CD4-positive, alpha-beta T cell (primary cell): ENCODE results near the gene PIK3R2. TPM values are rescaled to one million over a fixed set of nuclear protein-coding genes. Genes with fewer than 3 reads are reported as not detected.
A peak's percentile ranks its signal among the peaks of the same experiment; 100 is the strongest.

Experiments
- ATAC-seq: fragments of 200-7000 bp; cut with Tn5 transposase; one replicate; pipeline ENCODE4 v1.10.0; 2022; ENCODE audit warnings: mild to moderate bottlenecking; ENCODE audit not compliant: poor library complexity
- CTCF ChIA-PET: fragments of 350-600 bp; sonication (Branson Sonifier 250); formaldehyde crosslinking; loops from one replicate; lab custom pipeline; 2021; ENCODE audit warnings: antibody characterized with exemption, inconsistent platforms; lab: Charles Lee
- POLR2A ChIA-PET: fragments of 350-600 bp; sonication (Branson Sonifier 250); formaldehyde crosslinking; loops from one replicate; lab custom pipeline; 2021; ENCODE audit warnings: antibody characterized with exemption, inconsistent platforms; lab: Charles Lee
- DNase-seq, 14 experiments: peaks; one replicate each; pipeline ENCODE4 v3.0.0-alpha.2; 2013 to 2020; ENCODE audit warnings: mixed read lengths in 2 of 14
- H3K27ac ChIP-seq, 2 donors: one replicate each; pipeline versions ENCODE4 v1.5.1 to v1.7.0; 2013; ENCODE audit warnings: low read length in 2 of 2, low read depth in 1 of 2, mild to moderate bottlenecking in 1 of 2
- H3K27me3 ChIP-seq, 2 experiments: 1 replicate in 1 of 2; 2 replicates in 1 of 2; pipeline versions ENCODE4 v1.6.1 to v1.7.0; 2013; ENCODE audit warnings: low read length in 2 of 2, control low read depth in 1 of 2, mild to moderate bottlenecking in 1 of 2, moderate library complexity in 1 of 2; ENCODE audit not compliant: insufficient read depth in 2 of 2, control insufficient read depth in 1 of 2
- H3K36me3 ChIP-seq: one replicate; pipeline ENCODE4 v1.6.1; 2013; ENCODE audit warnings: low read length, control low read depth; ENCODE audit not compliant: insufficient read depth
- H3K4me1 ChIP-seq: one replicate; pipeline ENCODE4 v1.6.1; 2013; ENCODE audit warnings: low read length, control low read depth; ENCODE audit not compliant: insufficient read depth
- H3K4me3 ChIP-seq: one replicate; pipeline ENCODE4 v1.5.1; 2013; ENCODE audit warnings: mild to moderate bottlenecking, low read length, moderate library complexity
- H3K9me3 ChIP-seq, 2 experiments: 1 replicate in 1 of 2; 2 replicates in 1 of 2; pipeline versions ENCODE4 v1.6.1 to v1.7.0; 2013; ENCODE audit warnings: low read length in 2 of 2, mild to moderate bottlenecking in 2 of 2, control low read depth in 1 of 2, moderate library complexity in 1 of 2; ENCODE audit not compliant: control insufficient read depth in 1 of 2, insufficient read depth in 1 of 2
- H3K27ac Mint-ChIP-seq: one replicate; pipeline ENCODE4 v1.8.0; 2020; ENCODE audit warnings: mixed read lengths
- H3K27me3 Mint-ChIP-seq: one replicate; pipeline ENCODE4 v1.8.0; 2021; ENCODE audit warnings: mixed read lengths
- H3K36me3 Mint-ChIP-seq: one replicate; pipeline ENCODE4 v1.8.0; 2021; ENCODE audit warnings: low read depth, mixed read lengths
- H3K4me1 Mint-ChIP-seq: one replicate; pipeline ENCODE4 v1.8.0; 2021; ENCODE audit warnings: low read depth, mixed read lengths
- H3K4me3 Mint-ChIP-seq: one replicate; pipeline ENCODE4 v1.8.0; 2020; ENCODE audit warnings: mild to moderate bottlenecking, mixed read lengths
- H3K9me3 Mint-ChIP-seq: one replicate; pipeline ENCODE4 v1.8.0; 2020; ENCODE audit warnings: mixed read lengths
- intact Hi-C, 2 experiments: fragments of 100-400 bp; cut with DNase I in 1 of 2; cut with micrococcal nuclease in 1 of 2; formaldehyde crosslinking; loops; one replicate each; pipeline versions ENCODE4 v1.15.1 to v1.9.0; 2023 to 2025; cut with DNase I, micrococcal nuclease
- total RNA-seq, 174 experiments: library from RNA in 2 of 174; stranded (reverse) in 2 of 174; gene quantifications; one replicate each; pipeline ENCODE4 v1.2.3 and lab custom pipeline; 2021 to 2026
- TF ChIP-seq, protein P1 (sequence below): fragments of 200-600 bp; IDR thresholded peaks from one replicate; pipeline ENCODE4 v1.8.0; 2022; ENCODE audit warnings: antibody characterized with exemption, mild to moderate bottlenecking

The PIK3R2 gene
- total RNA-seq, 2 experiments from 2014 or later = 4.6 to 5.6 TPM

DNA sequence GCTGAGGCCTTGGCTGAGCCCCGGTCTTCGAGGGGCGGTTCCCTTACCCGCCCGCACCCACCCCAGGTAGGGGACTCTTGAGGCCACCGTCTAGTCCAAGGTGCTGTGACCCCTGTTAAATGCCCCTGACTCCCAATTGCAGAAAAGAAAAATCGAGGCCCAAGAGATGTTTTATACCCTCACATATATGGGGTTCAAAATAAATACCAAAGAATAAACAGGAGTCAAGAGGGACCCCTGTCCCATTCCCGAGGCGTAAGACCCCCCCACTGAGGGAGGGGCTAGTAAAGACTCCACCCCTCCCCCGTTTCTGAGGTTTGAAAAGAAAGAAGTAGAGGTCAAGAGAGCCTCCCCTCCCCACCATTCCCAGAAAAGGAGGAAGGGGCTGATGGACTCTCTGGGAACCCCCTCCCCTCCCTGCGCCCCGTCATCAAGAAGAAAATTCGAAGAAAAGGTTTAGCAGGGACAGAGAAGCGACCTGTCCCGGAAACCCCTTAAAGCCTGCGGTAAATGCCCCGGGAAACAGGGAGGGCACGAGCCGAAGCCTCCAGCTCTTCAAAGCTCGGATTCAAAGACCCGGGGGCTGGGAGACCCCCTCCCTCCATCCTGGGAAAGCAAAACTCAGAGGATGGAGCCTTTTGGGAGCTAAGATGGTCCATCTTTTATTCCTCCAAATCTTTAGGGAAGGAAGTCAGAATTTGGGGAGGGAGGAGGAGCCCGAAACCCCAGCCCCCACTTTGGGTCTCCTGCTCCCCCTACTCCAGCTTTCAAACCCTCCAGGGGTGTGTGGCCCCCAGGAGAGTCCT is 51.6 kb downstream of the PIK3R2 start:
- H3K4me3 ChIP-seq = peak overlapping the region; percentile 64
- peaks cover 33% of the 10 kb centered on the region for H3K4me1 ChIP-seq
- H3K27me3 ChIP-seq = no peaks in the 10 kb centered on the region
- peak overlapping the region; percentile 91 for H3K27ac Mint-ChIP-seq
- peak overlapping the region; percentile 96 for H3K4me3 Mint-ChIP-seq
- peaks cover 6% of the 10 kb centered on the region for H3K27me3 Mint-ChIP-seq
- peaks cover 8% of the 10 kb centered on the region for H3K36me3 ChIP-seq
- peaks cover 22% of the 10 kb centered on the region for H3K4me1 Mint-ChIP-seq
- no peaks in the 10 kb centered on the region for H3K9me3 Mint-ChIP-seq
- no peaks in the 10 kb centered on the region for H3K9me3 ChIP-seq
- peaks cover 32% of the 10 kb centered on the region for H3K36me3 Mint-ChIP-seq
- intact Hi-C loops = loop anchor here (1.0 to 5.0 kb wide), 5 partner anchors 11 to 628 kb away; partner anchors contain the start of genes MPV17L2 (in 1 of the 2) and UPF1 (in 1 of the 2)
- DNase-seq = peak in 9 of 14 experiments; percentile 16 to 73 (median 49)
- CTCF ChIA-PET = interaction anchor here (0.6 to 3.8 kb wide), 5 partner anchors 12 to 738 kb away, joined by 3 to 21 read pairs (median 8); partner anchors contain the start of gene MPV17L2
- ATAC-seq = no peak
- H3K27ac ChIP-seq = peak overlapping the region; percentile 8 to 56
- TF ChIP-seq, protein P1, sequence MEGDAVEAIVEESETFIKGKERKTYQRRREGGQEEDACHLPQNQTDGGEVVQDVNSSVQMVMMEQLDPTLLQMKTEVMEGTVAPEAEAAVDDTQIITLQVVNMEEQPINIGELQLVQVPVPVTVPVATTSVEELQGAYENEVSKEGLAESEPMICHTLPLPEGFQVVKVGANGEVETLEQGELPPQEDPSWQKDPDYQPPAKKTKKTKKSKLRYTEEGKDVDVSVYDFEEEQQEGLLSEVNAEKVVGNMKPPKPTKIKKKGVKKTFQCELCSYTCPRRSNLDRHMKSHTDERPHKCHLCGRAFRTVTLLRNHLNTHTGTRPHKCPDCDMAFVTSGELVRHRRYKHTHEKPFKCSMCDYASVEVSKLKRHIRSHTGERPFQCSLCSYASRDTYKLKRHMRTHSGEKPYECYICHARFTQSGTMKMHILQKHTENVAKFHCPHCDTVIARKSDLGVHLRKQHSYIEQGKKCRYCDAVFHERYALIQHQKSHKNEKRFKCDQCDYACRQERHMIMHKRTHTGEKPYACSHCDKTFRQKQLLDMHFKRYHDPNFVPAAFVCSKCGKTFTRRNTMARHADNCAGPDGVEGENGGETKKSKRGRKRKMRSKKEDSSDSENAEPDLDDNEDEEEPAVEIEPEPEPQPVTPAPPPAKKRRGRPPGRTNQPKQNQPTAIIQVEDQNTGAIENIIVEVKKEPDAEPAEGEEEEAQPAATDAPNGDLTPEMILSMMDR = no peak
- POLR2A ChIA-PET = interaction anchor here (0.6 to 3.6 kb wide), 13 partner anchors 10 to 214 kb away, joined by 3 to 67 read pairs (median 5); partner anchors contain the start of genes JUND, MPV17L2, PIK3R2 and SSBP4

DNA sequence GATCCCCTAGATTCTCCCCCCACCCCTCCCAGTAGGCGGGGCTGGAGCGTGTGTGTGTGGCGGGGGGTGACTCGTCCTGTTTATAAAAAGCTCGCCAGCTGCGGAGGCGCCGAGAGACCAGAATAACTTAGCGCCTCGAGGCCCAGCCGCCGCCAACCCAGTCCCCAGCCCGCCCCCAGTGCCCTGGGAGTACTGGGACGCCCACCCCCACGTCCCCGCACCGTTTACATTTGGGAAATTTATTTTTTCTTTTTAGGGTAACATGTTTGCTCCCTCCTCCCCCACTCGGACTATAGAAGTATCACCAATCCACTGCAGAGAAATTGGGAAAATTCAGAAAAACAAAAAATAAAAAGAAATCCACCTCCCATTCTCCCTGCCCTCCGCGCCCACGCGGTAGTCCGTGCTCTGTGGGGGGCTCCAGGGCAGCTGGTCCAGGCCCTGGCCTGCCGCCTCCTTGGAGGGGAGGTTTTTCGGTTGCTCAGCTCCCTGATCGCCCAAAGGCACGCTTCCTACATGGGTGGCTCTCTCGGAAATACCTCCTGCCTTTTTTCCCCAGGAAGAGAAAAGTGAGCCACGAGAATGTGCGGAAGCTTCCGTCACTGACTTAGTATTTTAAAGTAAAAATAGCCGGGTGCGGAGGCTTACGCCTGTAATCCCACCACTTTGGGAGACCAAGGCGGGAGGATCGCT is 52.4 kb downstream of the PIK3R2 start:
- Histone ChIP-seq H3K27me3 (no peaks in the 10 kb centered on the region), H3K36me3 (peaks cover 6% of the 10 kb centered on the region), H3K4me1 (peaks cover 33% of the 10 kb centered on the region), H3K27ac (no peak overlapping the region), H3K9me3 (no peaks in the 10 kb centered on the region), H3K4me3 (peak overlapping the region; percentile 64)
- ChIA-PET POLR2A (interaction anchor here (0.6 to 3.6 kb wide), 9 partner anchors 11 to 214 kb away, joined by 3 to 67 read pairs (median 5); partner anchors contain the start of genes JUND, MPV17L2, PIK3R2 and SSBP4), CTCF (interaction anchor here (1.8 to 3.8 kb wide), 3 partner anchors 13 to 74 kb away, joined by 8 to 21 read pairs (median 19); partner anchors contain the start of gene MPV17L2)
- intact Hi-C loops = loop anchor here in 1 of 2 experiments (2.0 to 5.0 kb wide), 2 partner anchors 47 to 122 kb away; no protein-coding TSS in a partner anchor
- H3K27ac Mint-ChIP-seq = peak overlapping the region; percentile 91
- TF ChIP-seq, protein P1 = no peak
- ATAC-seq = no peak
- peak in 13 of 14 experiments; percentile 29 to 73 (median 53) for DNase-seq
- H3K9me3 Mint-ChIP-seq = no peaks in the 10 kb centered on the region
- H3K36me3 Mint-ChIP-seq = peaks cover 24% of the 10 kb centered on the region
- H3K4me1 Mint-ChIP-seq = peaks cover 22% of the 10 kb centered on the region
- H3K27me3 Mint-ChIP-seq = peaks cover 8% of the 10 kb centered on the region
- peak overlapping the region; percentile 96 for H3K4me3 Mint-ChIP-seq

DNA sequence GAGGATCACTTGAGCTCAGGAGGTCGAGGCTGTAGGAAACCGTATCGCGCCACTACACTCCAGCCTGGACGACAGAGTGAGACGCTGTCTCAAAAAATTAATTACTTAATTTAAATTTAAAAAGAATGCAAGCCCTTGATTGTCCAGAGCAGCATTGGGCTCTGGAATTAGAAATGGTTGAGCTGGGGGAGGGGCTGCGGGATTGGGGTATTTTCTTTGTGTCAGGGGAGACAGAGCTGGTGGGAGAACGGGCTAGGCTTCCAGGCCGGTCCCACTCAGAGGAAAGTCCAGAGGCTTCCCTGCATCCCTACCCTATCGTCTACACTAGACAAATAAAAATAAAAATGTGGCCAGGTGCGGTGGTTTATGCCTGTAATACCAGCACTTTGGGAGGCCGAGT is 53.1 kb downstream of the PIK3R2 start:
- DNase-seq = peak in 1 of 14 experiments; percentile 21
- Mint-ChIP-seq H3K27ac (no peak overlapping the region), H3K9me3 (no peaks in the 10 kb centered on the region), H3K27me3 (peaks cover 10% of the 10 kb centered on the region), H3K4me1 (peaks cover 22% of the 10 kb centered on the region), H3K4me3 (no peak overlapping the region), H3K36me3 (peaks cover 23% of the 10 kb centered on the region)
- Histone ChIP-seq H3K27me3 (no peaks in the 10 kb centered on the region), H3K4me3 (no peak overlapping the region), H3K36me3 (peaks cover 5% of the 10 kb centered on the region), H3K27ac (no peak overlapping the region), H3K4me1 (peaks cover 33% of the 10 kb centered on the region), H3K9me3 (no peaks in the 10 kb centered on the region)
- POLR2A ChIA-PET = interaction anchor here (1.0 to 3.6 kb wide), 3 partner anchors 14 to 205 kb away, joined by 3 to 67 read pairs (median 63); partner anchors contain the start of genes JUND and MPV17L2
- ATAC-seq = no peak
- CTCF ChIA-PET = interaction anchor here (1.0 to 3.8 kb wide), 3 partner anchors 13 to 73 kb away, joined by 3 to 21 read pairs (median 8); partner anchors contain the start of gene MPV17L2
- intact Hi-C loops = loop anchor here in 1 of 2 experiments (5.0 kb wide), 1 partner anchor 121 kb away; no protein-coding TSS in a partner anchor
- TF ChIP-seq, protein P1 = no peak
